GM23248 (cell line): Measurements from ENCODE around the gene TLK2. TPM values are rescaled to one million over a fixed set of nuclear protein-coding genes. Genes with fewer than 3 reads are reported as not detected.
"Not testable (repeated sequence)": the region's sequence is repeated elsewhere in the genome, so short reads cannot be mapped to it uniquely, and the experiment has no call there.

Experiments
- DNase-seq: peaks from one replicate; pipeline ENCODE4 v3.0.0-alpha.2; 2015
- H2AFZ ChIP-seq: fragments of 200-600 bp; sonication (generic); 2 replicates; pipeline ENCODE4 v1.6.1; 2016; ENCODE audit warnings: antibody characterized with exemption
- H3F3A ChIP-seq: fragments of 200-600 bp; sonication (generic); 2 replicates; pipeline ENCODE4 v1.6.1; 2016; ENCODE audit warnings: mild to moderate bottlenecking, antibody characterized with exemption, mixed run types; ENCODE audit not compliant: insufficient read depth
- H3K27ac ChIP-seq: fragments of 200-600 bp; sonication (generic); 2 replicates; pipeline ENCODE4 v1.5.1; 2016; ENCODE audit warnings: mild to moderate bottlenecking
- H3K27me3 ChIP-seq: fragments of 200-600 bp; sonication (generic); replicated peaks from 2 replicates; pipeline ENCODE4 v1.6.1; 2016; ENCODE audit warnings: mild to moderate bottlenecking; ENCODE audit not compliant: insufficient read depth
- H3K36me3 ChIP-seq: fragments of 200-600 bp; sonication (generic); 2 replicates; pipeline ENCODE4 v1.6.1; 2016; ENCODE audit warnings: low read depth, mild to moderate bottlenecking
- H3K4me1 ChIP-seq: fragments of 200-600 bp; sonication (generic); 2 replicates; pipeline ENCODE4 v1.6.1; 2016; ENCODE audit warnings: mild to moderate bottlenecking; ENCODE audit not compliant: insufficient read depth
- H3K4me2 ChIP-seq: fragments of 200-600 bp; sonication (generic); one replicate; pipeline ENCODE4 v1.6.1; 2016; ENCODE audit warnings: mild to moderate bottlenecking; ENCODE audit not compliant: unreplicated experiment
- H3K4me3 ChIP-seq: fragments of 200-600 bp; sonication (generic); 2 replicates; pipeline ENCODE4 v1.5.1; 2016; ENCODE audit warnings: mild to moderate bottlenecking
- H3K79me2 ChIP-seq: fragments of 200-600 bp; sonication (generic); 2 replicates; pipeline ENCODE4 v1.6.1; 2016; ENCODE audit warnings: mild to moderate bottlenecking; ENCODE audit not compliant: insufficient read depth
- H3K9ac ChIP-seq: fragments of 200-600 bp; sonication (generic); 2 replicates; pipeline ENCODE4 v1.6.1; 2016; ENCODE audit warnings: mild to moderate bottlenecking
- H3K9me2 ChIP-seq: fragments of 200-600 bp; sonication (generic); 2 replicates; pipeline ENCODE4 v1.6.1; 2016; ENCODE audit warnings: mixed run types, mild to moderate bottlenecking, moderate library complexity; ENCODE audit not compliant: insufficient read depth
- H3K9me3 ChIP-seq: fragments of 200-600 bp; sonication (generic); one replicate; pipeline ENCODE4 v1.6.1; 2017; ENCODE audit warnings: low read depth
- H4K20me1 ChIP-seq: fragments of 200-600 bp; sonication (generic); 2 replicates; pipeline ENCODE4 v1.6.0; 2016; ENCODE audit not compliant: insufficient read depth
- EZH2 ChIP-seq: fragments of 200-600 bp; sonication (generic); IDR thresholded peaks from 2 replicates; pipeline ENCODE4 v1.6.1; 2018; ENCODE audit warnings: antibody characterized with exemption, mild to moderate bottlenecking; ENCODE audit not compliant: insufficient read depth, poor library complexity, severe bottlenecking
- EZH2phosphoT487 ChIP-seq: fragments of 200-600 bp; sonication (generic); IDR thresholded peaks from 2 replicates; pipeline ENCODE4 v1.6.1; 2018; ENCODE audit warnings: antibody characterized with exemption, moderate library complexity, mild to moderate bottlenecking, low read depth; ENCODE audit not compliant: insufficient read depth
- WGBS, 2 experiments: methylation state at CpG; one replicate each; pipeline ENCODE4 v1.1.6; 2015 to 2017; ENCODE audit warnings: low lambda C conversion rate in 2 of 2, low coverage in 1 of 2; ENCODE audit errors: missing lambda C conversion rate in 2 of 2; 5-methylcytosine and 5-hydroxymethylcytosine counted together
- in situ Hi-C: fragments of 300-500 bp; cut with MboI; formaldehyde crosslinking; loops from 2 replicates; pipeline ENCODE4 v1.15.0; 2020
- polyA plus RNA-seq: library from polyadenylated mRNA; unstranded; fragments of >200 nt; fragmentation: Nextera tagmentation; extraction: Ambion mirVana; gene quantifications from 2 replicates; pipeline ENCODE4 v1.2.1, GENCODE V29; 2016
- total RNA-seq: library from RNA; depleted of rRNA; stranded (reverse); fragments of >200 nt; shearing (Covaris generic); gene quantifications from 2 replicates; pipeline ENCODE4 v1.2.3, GENCODE V29; 2014; rRNA removed

Gene TLK2
- total RNA-seq (37.9 and 52.7 TPM in 2 replicates), polyA plus RNA-seq (11.4 and 12.6 TPM in 2 replicates)

DNA sequence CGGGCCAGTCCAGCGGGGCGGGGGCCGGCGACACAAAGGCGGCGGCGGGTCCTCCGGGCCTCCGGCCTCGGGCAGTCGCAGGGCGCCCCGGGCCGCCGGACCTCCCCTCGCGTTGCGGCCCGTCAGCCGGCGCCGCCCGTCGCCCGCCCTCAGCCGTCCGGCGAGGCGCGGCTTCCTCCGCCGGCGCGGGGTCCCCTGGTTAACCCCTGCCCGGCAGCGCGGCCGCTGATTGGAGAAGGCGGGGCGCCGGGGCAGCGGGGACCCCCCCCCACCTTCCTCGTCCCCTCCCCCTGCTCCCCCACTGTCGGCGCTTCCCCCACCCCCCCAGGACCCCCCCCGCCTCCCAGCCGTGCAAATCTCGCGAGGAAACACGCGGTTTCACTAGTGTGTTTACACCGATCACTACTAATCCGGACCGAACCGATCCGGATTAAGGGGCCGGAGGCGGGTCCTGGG, at the start of gene TLK2:
TLK2 (plus strand) TSS at position 402 of the 456 bp plus-strand sequence. CDS start 2,301 bp downstream, outside the sequence.
- H3K79me2 ChIP-seq: peaks cover 52% of the 10 kb centered on the region
- peaks cover 15% of the 10 kb centered on the region; the same call in 1 of the 2 replicates for H3F3A ChIP-seq
- peak within 1 kb of the TSS; percentile 76 for H2AFZ ChIP-seq

DNA sequence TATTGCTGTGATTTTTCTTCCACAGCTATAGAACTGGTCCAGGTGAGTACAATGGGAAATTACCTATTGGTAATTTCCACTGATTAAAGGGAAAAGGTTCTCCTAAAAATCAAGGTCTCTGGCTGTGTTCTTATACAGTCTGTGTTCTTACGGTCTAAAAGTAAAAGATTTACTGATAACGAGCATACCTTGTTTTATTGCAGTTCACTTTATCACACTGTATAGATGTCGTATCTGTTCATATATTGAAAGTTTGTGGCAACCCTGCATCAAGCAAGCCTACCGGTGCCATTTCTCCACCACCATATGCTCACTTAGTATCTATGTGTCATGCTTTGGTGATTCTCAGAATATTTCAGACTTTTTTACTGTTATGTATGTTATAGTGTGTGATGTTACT, 43.4 kb upstream of the TLK2 start:
- DNase-seq, H3F3A ChIP-seq, H3K9me2 ChIP-seq, H3K4me3 ChIP-seq, H3K4me2 ChIP-seq, H4K20me1 ChIP-seq, H3K36me3 ChIP-seq, H3K79me2 ChIP-seq, H3K4me1 ChIP-seq, H3K27ac ChIP-seq, H3K9ac ChIP-seq, H2AFZ ChIP-seq, H3K27me3 ChIP-seq, H3K9me3 ChIP-seq, in situ Hi-C loops: not testable (repeated sequence)
- WGBS, 2 experiments: 92 to 98% methylated on average over 4 of the region's 4 CpGs

More for the DNA sequence above, at the start of gene TLK2:
- H3K27ac ChIP-seq: peak within 1 kb of the TSS; percentile 88
- peak within 1 kb of the TSS; percentile 95 for H3K4me2 ChIP-seq
- no peaks in the 10 kb centered on the region for H3K9me3 ChIP-seq
- in situ Hi-C loops: no loop called here
- no peaks in the 10 kb centered on the region for H3K9me2 ChIP-seq
- DNase-seq: peak; percentile 80
- H3K27me3 ChIP-seq: no peaks in the 10 kb centered on the region
- no peaks in the 10 kb centered on the region for H4K20me1 ChIP-seq
- peak within 1 kb of the TSS; percentile 95 for H3K9ac ChIP-seq
- H3K36me3 ChIP-seq: no peaks in the 10 kb centered on the region; the same call in 1 of the 2 replicates
- 1 to 6% methylated on average over 20 to 25 of the region's 59 CpGs for WGBS, 2 experiments
- peaks cover 9% of the 10 kb centered on the region for H3K4me1 ChIP-seq
- peak within 1 kb of the TSS; percentile 90 for H3K4me3 ChIP-seq
- TF ChIP-seq EZH2phosphoT487 (no peak), EZH2 (no peak)

DNA sequence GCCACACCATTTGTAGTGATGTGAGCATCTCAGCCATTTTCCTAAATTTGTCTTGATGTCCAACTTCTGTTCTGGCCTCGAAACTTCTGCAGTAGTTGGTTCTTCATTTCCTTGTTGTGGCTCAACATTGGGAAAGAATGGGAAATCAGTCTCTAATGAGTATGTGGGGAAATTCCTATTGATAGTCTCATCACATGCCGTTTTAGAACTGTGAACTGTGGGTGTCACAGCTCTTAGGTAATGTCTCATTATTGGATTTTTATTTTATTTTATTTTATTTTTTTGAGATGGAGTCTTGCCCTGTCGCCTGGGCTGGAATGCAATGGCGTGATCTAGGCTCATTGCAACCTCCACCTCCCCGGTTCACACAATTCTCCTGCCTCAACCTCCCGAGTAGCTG, 37.4 kb upstream of the TLK2 start:
- in situ Hi-C loops, DNase-seq, H3K4me2 ChIP-seq, H3K79me2 ChIP-seq, H3K27ac ChIP-seq, H4K20me1 ChIP-seq, H3K9ac ChIP-seq, H3F3A ChIP-seq, H3K9me2 ChIP-seq, H3K4me3 ChIP-seq, H3K9me3 ChIP-seq, H3K4me1 ChIP-seq, H2AFZ ChIP-seq, H3K27me3 ChIP-seq: not testable (repeated sequence)
- 98% methylated on average over 6 of the region's 6 CpGs for WGBS, 2 experiments
- H3K36me3 ChIP-seq: peaks cover 16% of the 10 kb centered on the region; the same call in 1 of the 2 replicates

DNA sequence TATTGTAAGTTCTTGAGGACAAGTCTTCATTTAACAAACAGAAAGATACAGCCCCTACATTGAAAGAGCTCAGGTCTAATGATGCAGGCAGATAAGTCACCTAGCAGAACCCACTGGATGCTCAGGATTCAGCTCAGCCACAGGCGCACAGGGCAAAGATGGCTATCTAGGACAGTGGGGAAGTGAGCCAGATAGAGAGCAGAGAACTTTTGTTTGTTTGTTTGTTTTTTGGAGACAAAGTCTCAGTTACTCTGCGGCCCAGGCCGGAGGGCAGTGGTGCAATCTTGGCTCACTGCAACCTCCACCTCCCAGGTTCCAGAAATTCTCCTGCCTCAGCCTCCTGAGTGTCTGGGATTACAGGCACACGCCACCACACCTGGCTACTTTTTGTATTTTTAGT, 34.6 kb upstream of the TLK2 start:
- 95 to 98% methylated on average over 4 of the region's 4 CpGs for WGBS, 2 experiments
- Histone ChIP-seq H3K4me1 (no peaks in the 10 kb centered on the region), H3K4me2 (no peak overlapping the region), H2AFZ (no peak overlapping the region), H4K20me1 (no peaks in the 10 kb centered on the region), H3K27ac (no peak overlapping the region), H3K9ac (no peak overlapping the region), H3K4me3 (no peak overlapping the region), H3K9me3 (no peaks in the 10 kb centered on the region), H3F3A (no peaks in the 10 kb centered on the region), H3K9me2 (no peaks in the 10 kb centered on the region), H3K27me3 (no peaks in the 10 kb centered on the region), H3K79me2 (no peaks in the 10 kb centered on the region), H3K36me3 (peaks cover 20% of the 10 kb centered on the region; the same call in 1 of the 2 replicates)
- no peak for DNase-seq
- in situ Hi-C loops: no loop called here
- TF ChIP-seq EZH2 (no peak), EZH2phosphoT487 (no peak)

DNA sequence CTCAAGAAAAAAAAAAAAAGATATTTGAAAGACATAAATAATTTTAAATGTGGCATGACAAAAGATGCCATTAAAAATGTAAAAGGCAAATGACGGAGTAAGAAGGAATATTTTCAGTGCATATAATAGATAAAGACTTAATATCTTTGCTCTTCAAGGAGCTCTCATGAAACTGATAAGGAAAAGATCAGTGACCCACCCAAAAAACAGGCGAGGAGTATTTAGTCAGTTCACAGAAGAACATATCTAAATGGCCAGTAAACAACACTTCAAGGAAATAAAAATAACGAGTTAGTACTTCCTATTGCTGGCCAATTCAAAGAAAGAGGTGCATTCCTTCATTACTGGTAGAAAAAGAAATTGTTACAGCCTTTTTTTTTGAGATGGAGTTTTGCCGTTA, 32.8 kb upstream of the TLK2 start:
- H3K27ac ChIP-seq, H2AFZ ChIP-seq, H3K9ac ChIP-seq, H3K4me1 ChIP-seq, H3K4me2 ChIP-seq, H3F3A ChIP-seq, DNase-seq, H3K4me3 ChIP-seq, H3K9me2 ChIP-seq, H3K9me3 ChIP-seq, H3K79me2 ChIP-seq, H3K27me3 ChIP-seq, H4K20me1 ChIP-seq, in situ Hi-C loops: not testable (repeated sequence)
- 95 to 97% methylated on average over 4 of the region's 4 CpGs for WGBS, 2 experiments
- peaks cover 23% of the 10 kb centered on the region; the same call in 1 of the 2 replicates for H3K36me3 ChIP-seq

DNA sequence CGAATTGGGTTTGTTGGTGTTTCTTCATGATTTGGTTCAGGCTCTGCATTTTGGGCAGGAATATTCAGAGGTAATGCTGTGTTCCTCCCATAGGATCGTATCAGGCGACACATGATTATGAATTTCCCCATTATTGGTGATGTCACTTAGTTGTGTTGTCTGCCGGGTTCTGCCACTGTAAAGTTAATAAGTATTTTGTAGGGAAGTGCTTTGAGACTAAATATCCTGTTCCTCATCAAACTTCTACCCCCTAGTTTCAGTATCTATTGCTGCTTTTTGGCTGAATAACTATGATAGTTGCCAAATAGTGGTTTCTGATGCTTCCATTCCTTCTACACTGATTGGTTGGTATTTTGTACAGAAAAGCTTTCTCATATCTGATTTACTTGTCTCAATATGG, 26.4 kb upstream of the TLK2 start:
- 99% methylated on average over 4 of the region's 4 CpGs for WGBS, 2 experiments
- in situ Hi-C loops, H3K9me2 ChIP-seq: not testable (repeated sequence)

DNA sequence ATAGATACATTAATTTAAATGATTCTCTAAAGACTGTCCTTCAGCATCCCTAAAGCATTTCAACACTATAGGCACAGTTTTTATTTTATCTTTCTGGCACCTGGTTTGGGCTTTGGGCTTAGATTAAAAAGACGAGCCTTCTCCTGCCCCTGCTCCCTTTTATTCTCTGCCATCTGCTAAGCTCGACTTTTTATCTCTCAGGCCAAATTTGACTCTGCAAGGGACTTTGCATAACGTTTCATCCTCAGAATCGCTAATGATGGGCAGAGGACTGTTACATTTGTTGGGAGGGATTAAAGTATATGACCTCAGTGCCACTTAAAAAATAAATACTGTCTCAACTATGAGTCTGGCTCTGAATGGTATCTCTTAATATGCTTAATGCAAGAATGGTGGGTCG, 25.6 kb upstream of the TLK2 start:
- H3K27me3 ChIP-seq, H3K27ac ChIP-seq, H3K4me1 ChIP-seq, H3K9ac ChIP-seq, H4K20me1 ChIP-seq, in situ Hi-C loops, H3K4me2 ChIP-seq, H3K4me3 ChIP-seq, H3K79me2 ChIP-seq, H3K36me3 ChIP-seq, H3F3A ChIP-seq, H3K9me3 ChIP-seq, H3K9me2 ChIP-seq, H2AFZ ChIP-seq, DNase-seq: not testable (repeated sequence)
- 64 to 75% methylated on average over 5 of the region's 5 CpGs for WGBS, 2 experiments

More for the DNA sequence above, 26.4 kb upstream of the TLK2 start:
- not testable (repeated sequence) for H3K4me1 ChIP-seq, H4K20me1 ChIP-seq, DNase-seq, H3K4me3 ChIP-seq, H3K79me2 ChIP-seq, H3K27ac ChIP-seq, H3F3A ChIP-seq, H3K9ac ChIP-seq, H2AFZ ChIP-seq, H3K27me3 ChIP-seq, H3K9me3 ChIP-seq, H3K4me2 ChIP-seq, H3K36me3 ChIP-seq
